Measurements from ENCODE around the gene CEMIP2.

GRCh38 chr9:71703172-71703872 is 65.0 kb downstream of the CEMIP2 start:
- TF ChIP-seq CTCF (IDR thresholded peaks at IDR 0.05) (no peak), POLR2AphosphoS5 (IDR thresholded peaks at IDR 0.05) (no peak), POLR2A (IDR thresholded peaks at IDR 0.05) (no peak)

Data from prostate gland (tissue), 2 donors.